H1 (cell line): ENCODE measurements around the gene MED6. TPM values are rescaled to one million over a fixed set of nuclear protein-coding genes. Genes with fewer than 3 reads are reported as not detected.

ENCODE experiments used
- CTCF ChIA-PET: fragments of 300-600 bp; sonication (Branson Sonifier 250); formaldehyde crosslinking; loops from one replicate; lab custom pipeline; 2021; ENCODE audit not compliant: partially characterized antibody; lab: Charles Lee
- POLR2A ChIA-PET: fragments of 300-600 bp; sonication (Branson Sonifier 250); formaldehyde crosslinking; loops from one replicate; lab custom pipeline; 2021; ENCODE audit warnings: inconsistent platforms; ENCODE audit not compliant: partially characterized antibody; lab: Charles Lee
- DNase-seq, 2 experiments: peaks; one replicate each; pipeline versions ENCODE4 v3.0.0 to v3.0.0-alpha.2; 2010 to 2022; ENCODE audit warnings: low spot score in 2 of 2, low read depth in 1 of 2, mixed read lengths in 1 of 2
- FAIRE-seq: peaks from 2 replicates; lab custom pipeline; 2011; peaks lifted over from hg19 to GRCh38; lab: Jason Lieb, UNC
- H2AFZ ChIP-seq: 2 replicates; pipeline ENCODE4 v1.8.1; 2012; ENCODE audit warnings: low read length, inconsistent platforms
- H2AK5ac ChIP-seq: 2 replicates; pipeline ENCODE4 v1.6.1; 2013; ENCODE audit warnings: low read depth, low read length
- H2BK120ac ChIP-seq: replicated peaks from 2 replicates; pipeline ENCODE3; 2013; ENCODE audit warnings: low read depth, low read length, inconsistent platforms
- H2BK12ac ChIP-seq: 2 replicates; pipeline ENCODE4 v1.6.1; 2013; ENCODE audit warnings: low read depth, low read length
- H2BK15ac ChIP-seq: 2 replicates; pipeline ENCODE4 v1.6.1; 2013; ENCODE audit warnings: low read length
- H2BK20ac ChIP-seq: 2 replicates; pipeline ENCODE4 v1.6.1; 2013; ENCODE audit warnings: low read length
- H2BK5ac ChIP-seq: 2 replicates; pipeline ENCODE4 v1.6.1; 2013; ENCODE audit warnings: low read depth, low read length
- H3K14ac ChIP-seq: 2 replicates; pipeline ENCODE4 v1.6.1; 2013; ENCODE audit warnings: inconsistent platforms; ENCODE audit not compliant: insufficient read length
- H3K18ac ChIP-seq: 2 replicates; pipeline ENCODE4 v1.6.1; 2013; ENCODE audit warnings: low read length; ENCODE audit errors: extremely low read depth
- H3K23ac ChIP-seq: 2 replicates; pipeline ENCODE4 v1.6.1; 2013; ENCODE audit warnings: inconsistent platforms; ENCODE audit not compliant: insufficient read length
- H3K23me2 ChIP-seq: 2 replicates; pipeline ENCODE4 v1.6.1; 2013; ENCODE audit warnings: low read depth, low read length
- H3K27ac ChIP-seq: 2 replicates; pipeline ENCODE4 v1.6.1; 2011; ENCODE audit warnings: low read depth, low read length, inconsistent platforms
- H3K27me3 ChIP-seq, 4 experiments: replicated peaks in 1 of 4; 1 replicate in 1 of 4; 2 replicates in 3 of 4; pipeline versions ENCODE4 v1.6.1 to v1.8.1; 2011 to 2013; ENCODE audit warnings: low read length in 3 of 4, mild to moderate bottlenecking in 3 of 4, inconsistent platforms in 2 of 4, mixed read lengths in 2 of 4, moderate library complexity in 1 of 4; ENCODE audit not compliant: control insufficient read depth in 3 of 4, insufficient read depth in 3 of 4; ENCODE audit errors: extremely low read depth in 1 of 4
- H3K36me3 ChIP-seq, 4 experiments: 2 replicates each; pipeline versions ENCODE4 v1.6.1 to v1.8.1; 2011 to 2013; ENCODE audit warnings: mild to moderate bottlenecking in 4 of 4, low read length in 3 of 4, moderate library complexity in 2 of 4, control low read depth in 1 of 4, inconsistent platforms in 1 of 4; ENCODE audit not compliant: insufficient read depth in 4 of 4, control insufficient read depth in 2 of 4
- H3K4ac ChIP-seq: replicated peaks from 2 replicates; pipeline ENCODE3; 2013; ENCODE audit warnings: low read length, low read depth, mixed read lengths, inconsistent platforms; ENCODE audit not compliant: insufficient read length
- H3K4me1 ChIP-seq, 4 experiments: replicated peaks in 1 of 4; 1 replicate in 1 of 4; 2 replicates in 3 of 4; pipeline versions ENCODE4 v1.6.1 to v1.8.1; 2011 to 2013; ENCODE audit warnings: low read length in 3 of 4, inconsistent platforms in 2 of 4, mixed read lengths in 1 of 4; ENCODE audit not compliant: insufficient read depth in 4 of 4, control insufficient read depth in 3 of 4
- H3K4me2 ChIP-seq, 2 experiments: 2 replicates each; pipeline versions ENCODE4 v1.6.1 to v1.8.1; 2011 to 2013; ENCODE audit warnings: low read depth in 2 of 2, low read length in 2 of 2, control low read depth in 1 of 2, inconsistent platforms in 1 of 2, mild to moderate bottlenecking in 1 of 2; ENCODE audit not compliant: insufficient read depth in 1 of 2
- H3K4me3 ChIP-seq, 4 experiments: fragments of 200-600, 300-600 bp in 1 of 4; sonication (generic), shearing (Covaris generic), sonication (Bioruptor Twin) in 1 of 4; 2 replicates each; pipeline versions ENCODE4 v1.5.1 to v1.8.1; 2011 to 2016; ENCODE audit warnings: low read length in 4 of 4, low read depth in 3 of 4, control low read depth in 2 of 4, inconsistent platforms in 2 of 4, mild to moderate bottlenecking in 2 of 4, mixed read lengths in 1 of 4, moderate library complexity in 1 of 4; ENCODE audit not compliant: insufficient read depth in 2 of 4; ENCODE audit errors: extremely low read depth in 1 of 4
- H3K56ac ChIP-seq: replicated peaks from 2 replicates; pipeline ENCODE3; 2013; ENCODE audit warnings: low read depth, mild to moderate bottlenecking, mixed read lengths, low read length, inconsistent platforms; ENCODE audit not compliant: insufficient read length
- H3K79me1 ChIP-seq: 2 replicates; pipeline ENCODE4 v1.6.1; 2013; ENCODE audit warnings: low read depth, low read length, control low read depth
- H3K79me2 ChIP-seq, 2 experiments: 2 replicates each; pipeline versions ENCODE4 v1.6.1 to v1.8.1; 2012 to 2013; ENCODE audit warnings: low read length in 2 of 2, mild to moderate bottlenecking in 2 of 2, inconsistent platforms in 1 of 2; ENCODE audit not compliant: insufficient read depth in 2 of 2, control insufficient read depth in 1 of 2
- H3K9ac ChIP-seq, 4 experiments: replicated peaks in 1 of 4; 1 replicate in 1 of 4; 2 replicates in 3 of 4; pipeline versions ENCODE4 v1.6.1 to v1.8.1; 2011 to 2013; ENCODE audit warnings: low read depth in 3 of 4, low read length in 3 of 4, control low read depth in 2 of 4, mild to moderate bottlenecking in 2 of 4, moderate library complexity in 2 of 4, inconsistent platforms in 1 of 4; ENCODE audit errors: extremely low read depth in 1 of 4
- H3K9me3 ChIP-seq, 2 experiments: 2 replicates each; pipeline versions ENCODE4 v1.6.1 to v1.8.1; 2012 to 2013; ENCODE audit warnings: mild to moderate bottlenecking in 2 of 2, moderate library complexity in 2 of 2, control low read depth in 1 of 2, inconsistent platforms in 1 of 2, low read depth in 1 of 2, low read length in 1 of 2, mixed read lengths in 1 of 2; ENCODE audit not compliant: insufficient read depth in 2 of 2
- H4K20me1 ChIP-seq, 2 experiments: replicated peaks in 1 of 2; 2 replicates each; pipeline versions ENCODE3 to v1.8.1; 2011 to 2013; ENCODE audit warnings: inconsistent platforms in 2 of 2, low read length in 2 of 2, mild to moderate bottlenecking in 1 of 2; ENCODE audit not compliant: insufficient read depth in 2 of 2, control insufficient read depth in 1 of 2
- H4K5ac ChIP-seq: 2 replicates; pipeline ENCODE4 v1.6.1; 2013; ENCODE audit warnings: low read length, low read depth, mixed read lengths, inconsistent platforms; ENCODE audit not compliant: insufficient read length
- H4K8ac ChIP-seq: 2 replicates; pipeline ENCODE4 v1.8.0; 2013; ENCODE audit warnings: mild to moderate bottlenecking, moderate library complexity, low read length, inconsistent platforms; ENCODE audit not compliant: insufficient read depth; ENCODE audit errors: extremely low read depth
- H4K91ac ChIP-seq: replicated peaks from 2 replicates; pipeline ENCODE3; 2013; ENCODE audit warnings: low read length, mixed read lengths, inconsistent platforms; ENCODE audit not compliant: insufficient read length
- ATF2 ChIP-seq: IDR thresholded peaks from 2 replicates; pipeline ENCODE4 v1.6.1; 2012; ENCODE audit warnings: low read length, inconsistent platforms
- BRCA1 ChIP-seq: IDR thresholded peaks from 2 replicates; pipeline ENCODE4 v1.6.1; 2012; ENCODE audit warnings: low read depth, low read length, improper control_type of control experiment
- CHD1 ChIP-seq: IDR thresholded peaks from 2 replicates; pipeline ENCODE4 v1.6.1; 2012; ENCODE audit warnings: low read depth, low read length, improper control_type of control experiment
- E2F6 ChIP-seq: IDR thresholded peaks from 2 replicates; pipeline ENCODE4 v1.6.1; 2012; ENCODE audit warnings: inconsistent platforms
- GABPA ChIP-seq: IDR thresholded peaks from 2 replicates; pipeline ENCODE4 v1.6.1; 2011; ENCODE audit warnings: mild to moderate bottlenecking, low read length, moderate library complexity, borderline replicate concordance; ENCODE audit not compliant: insufficient read depth
- MAFK ChIP-seq: IDR thresholded peaks from 2 replicates; pipeline ENCODE4 v1.6.1; 2012; ENCODE audit warnings: low read depth, mild to moderate bottlenecking, improper control_type of control experiment, low read length
- PHF8 ChIP-seq: fragments of 200-600 bp; sonication (generic); conservative IDR thresholded peaks from 2 replicates; pipeline ENCODE4 v1.7.1; 2012; ENCODE audit warnings: low read depth, mild to moderate bottlenecking, inconsistent platforms, low read length, moderate library complexity
- POLR2A ChIP-seq, 2 experiments: IDR thresholded peaks; 1 replicate in 1 of 2; 2 replicates in 1 of 2; pipeline ENCODE4 v1.6.1; 2011; ENCODE audit warnings: low read depth in 2 of 2, low read length in 2 of 2, mild to moderate bottlenecking in 2 of 2; ENCODE audit errors: control extremely low read depth in 1 of 2
- SAP30 ChIP-seq: fragments of 300-600 bp; sonication (generic); IDR thresholded peaks from 2 replicates; pipeline ENCODE4 v1.7.1; 2012; ENCODE audit warnings: low read length, moderate library complexity, mild to moderate bottlenecking, inconsistent platforms; ENCODE audit not compliant: insufficient read depth, insufficient replicate concordance
- SIN3A ChIP-seq, 2 experiments: IDR thresholded peaks in 1 of 2; conservative IDR thresholded peaks in 1 of 2; 2 replicates each; pipeline ENCODE4 v1.6.1; 2011 to 2012; ENCODE audit warnings: low read length in 2 of 2, improper control_type of control experiment in 1 of 2, low read depth in 1 of 2, mild to moderate bottlenecking in 1 of 2
- TCF12 ChIP-seq: IDR thresholded peaks from 2 replicates; pipeline ENCODE4 v1.6.1; 2011; ENCODE audit warnings: low read depth, mild to moderate bottlenecking, low read length
- WGBS, 2 experiments: shearing (Covaris generic) in 1 of 2; methylation state at CpG; one replicate each; pipeline versions ENCODE4 v1.1.6 to v1.1.7; 2013 to 2015; ENCODE audit warnings: low lambda C conversion rate in 2 of 2, mixed read lengths in 2 of 2, inconsistent platforms in 1 of 2, low coverage in 1 of 2, missing lambda C conversion rate in 1 of 2; ENCODE audit not compliant: insufficient replicate concordance in 2 of 2, insufficient coverage in 1 of 2, insufficient read length in 1 of 2; ENCODE audit errors: extremely low coverage in 1 of 2, missing lambda C conversion rate in 1 of 2; 5-methylcytosine and 5-hydroxymethylcytosine counted together
- polyA plus RNA-seq, 7 experiments: library from polyadenylated mRNA; depleted of rRNA in 3 of 7; stranded (reverse) in 5 of 7; unstranded in 2 of 7; fragments of >200 nt in 5 of 7; fragments of 200-250 nt in 2 of 7; gene quantifications; 1 replicate in 5 of 7; 2 replicates in 1 of 7; 4 replicates in 1 of 7; pipeline versions ENCODE4 v1.2.1 to v1.2.3, GENCODE V29; 2011 to 2013; ENCODE audit warnings: missing spikeins in 2 of 7, mixed read lengths in 2 of 7
- total RNA-seq: library from RNA; stranded (reverse); fragmentation: NEBNext Ultra II Directional; extraction: Animal tissue kit (Norgen Biotek cat#: 25700); gene quantifications from 2 replicates; pipeline ENCODE4 v1.2.1, GENCODE V29; 2021

Gene MED6
- total and polyA plus RNA-seq, 2 of the 8 experiments (the other 6 are each of a cell fraction or from before 2014, with no cell fraction given), result 33.1 to 39.7 TPM

- Histone ChIP-seq H2BK120ac (no peak overlapping the region), H3K79me1 (no peaks in the 10 kb centered on the region)
- TF ChIP-seq TCF12 (no peak), GABPA (no peak), E2F6 (no peak), SAP30 (no peak), SIN3A (conservative IDR thresholded peaks at IDR 0.05 in 1 of 2, IDR thresholded peaks at IDR 0.05 in 1 of 2; ENCODE audit: low read depth in 1 of 2, low read length in 2 of 2) (no peak), MAFK (no peak), POLR2A (IDR thresholded peaks at IDR 0.05; ENCODE audit: control extremely low read depth in 1 of 2, low read depth in 2 of 2, low read length in 2 of 2) (no peak), PHF8 (no peak), BRCA1 (no peak), CHD1 (no peak), ATF2 (no peak)
- TF ChIP-seq, all 59 proteins: peak for 0
- no peak overlapping the region for H2AFZ ChIP-seq
- DNase-seq (no peak), FAIRE-seq (peak; percentile 32)
- H2BK15ac ChIP-seq, result no peak overlapping the region
- H3K9me3 ChIP-seq, result no peaks in the 10 kb centered on the region
- no peak overlapping the region for H4K5ac ChIP-seq
- no peak overlapping the region for H4K91ac ChIP-seq
- no peak overlapping the region for H3K14ac ChIP-seq
- no peaks in the 10 kb centered on the region; a peak in 2 of 7 replicates for H3K4me1 ChIP-seq
- no peak overlapping the region for H3K18ac ChIP-seq
- H3K4me3 ChIP-seq, result no peak overlapping the region
- no peak overlapping the region for H2BK5ac ChIP-seq
- peaks cover 0 to under 1% (median 0%) of the 10 kb centered on the region in 4 experiments; a peak in 1 of 8 replicates for H3K36me3 ChIP-seq
- H3K4ac ChIP-seq, result no peak overlapping the region
- H3K56ac ChIP-seq, result no peak overlapping the region
- no peak overlapping the region for H2BK12ac ChIP-seq
- no peak overlapping the region for H3K27ac ChIP-seq
- H3K79me2 ChIP-seq, result peaks cover 3 to 21% of the 10 kb centered on the region in 2 experiments; a peak in 1 of 4 replicates
- no peak overlapping the region for H3K9ac ChIP-seq
- no peak overlapping the region for H2AK5ac ChIP-seq
- CTCF ChIA-PET, result no interaction called here
- no peak overlapping the region for H4K8ac ChIP-seq
- H3K4me2 ChIP-seq, result no peak overlapping the region
- POLR2A ChIA-PET, result no interaction called here
- no peaks in the 10 kb centered on the region for H3K23me2 ChIP-seq
- H4K20me1 ChIP-seq, result peaks cover 0 to 3% of the 10 kb centered on the region in 2 experiments
- 91% methylated on average over 2 of the region's 2 CpGs; no CpG with 5 or more reads in 1 of the 2 experiments for WGBS, 2 experiments
- no peak overlapping the region for H3K23ac ChIP-seq
- H2BK20ac ChIP-seq, result no peak overlapping the region
- H3K27me3 ChIP-seq, result no peaks in the 10 kb centered on the region
Measured at GRCh38 chr14:70571139-70571538, 29.3 kb downstream of the MED6 start.
